HG02981 (cell line): ENCODE results near the gene NAV3.

ENCODE experiments used
- ATAC-seq: cut with Tn5 transposase; IDR thresholded peaks from one replicate; pipeline ENCODE4 v1.9.1; 2021; ENCODE audit warnings: mild to moderate bottlenecking, moderate library complexity; ENCODE audit not compliant: unreplicated experiment

Gene NAV3

DNA sequence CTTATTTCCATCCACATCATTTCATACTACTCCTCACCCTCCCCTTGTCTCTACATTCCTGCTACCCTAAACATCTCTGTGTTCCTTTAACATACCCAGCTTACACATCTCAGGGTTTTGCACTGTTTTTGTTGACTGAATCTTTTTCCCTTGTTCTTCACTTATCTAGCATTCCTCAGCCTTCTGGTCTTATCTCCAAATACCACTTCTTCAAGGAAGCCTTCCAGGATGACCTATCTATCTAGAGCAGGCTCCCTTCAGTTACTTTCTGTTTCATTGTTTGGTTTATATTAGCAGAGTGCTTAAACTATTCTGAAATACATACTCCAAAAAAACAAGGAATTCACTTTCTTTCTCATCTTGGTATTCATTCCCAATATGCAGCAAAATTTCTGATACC is 353.1 kb downstream of the NAV3 start:
- no peak for ATAC-seq

DNA sequence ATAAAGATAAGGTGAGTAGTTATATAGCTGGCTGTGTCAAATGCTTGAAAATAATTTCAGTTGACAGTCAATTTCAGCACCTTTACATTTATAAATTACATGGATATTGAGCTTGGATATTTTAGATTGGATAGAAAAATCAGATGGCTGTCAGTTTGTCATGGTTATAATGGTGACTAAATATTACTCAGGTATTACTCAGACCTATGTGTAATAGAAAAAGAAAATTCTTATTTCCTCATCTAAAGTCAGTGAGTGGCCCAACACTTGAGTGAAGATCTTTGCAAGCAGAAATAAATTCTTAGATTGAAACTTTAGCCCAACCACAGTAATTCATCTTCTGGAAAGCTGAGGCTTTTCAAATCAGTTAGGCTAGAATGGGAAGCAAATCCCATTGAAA is 354.4 kb downstream of the NAV3 start:
- ATAC-seq: no peak

DNA sequence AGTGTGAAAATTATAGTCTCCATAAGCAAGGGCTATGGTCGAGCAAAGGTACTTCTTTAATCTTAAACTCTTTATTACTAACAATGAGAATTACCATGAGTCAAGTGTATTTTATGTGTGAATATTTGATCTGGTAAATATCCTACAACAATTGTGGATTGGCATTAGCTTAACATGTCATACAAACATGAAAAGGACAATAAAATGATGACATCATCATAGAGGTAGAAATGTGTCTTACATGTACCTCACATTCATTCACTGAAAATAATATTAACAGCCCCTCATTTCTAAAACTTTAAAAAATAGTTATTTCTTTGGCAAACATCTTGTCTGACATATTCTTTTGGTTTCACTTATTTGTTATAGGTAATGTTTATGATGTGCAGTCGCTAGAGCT is 355.0 kb downstream of the NAV3 start:
- no peak for ATAC-seq

DNA sequence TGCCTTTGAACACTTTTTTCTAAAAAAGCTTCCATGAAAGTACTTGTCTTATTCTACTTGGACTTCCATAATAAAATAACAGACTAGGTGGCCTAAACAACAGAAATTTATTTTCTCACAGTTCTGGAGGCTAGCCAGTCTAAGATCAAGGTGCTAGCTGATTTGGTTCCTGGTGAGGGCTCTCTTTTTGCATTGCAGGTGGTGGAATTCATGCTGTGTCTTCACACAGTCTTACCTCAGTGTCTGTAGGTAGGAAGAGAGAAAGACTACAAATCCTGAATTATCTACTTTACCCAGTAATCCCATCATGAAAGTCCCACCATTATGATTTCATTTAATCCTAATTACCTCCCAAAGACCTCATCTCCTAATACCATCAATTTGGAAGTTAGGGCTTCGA is 356.0 kb downstream of the NAV3 start:
- ATAC-seq: no peak

DNA sequence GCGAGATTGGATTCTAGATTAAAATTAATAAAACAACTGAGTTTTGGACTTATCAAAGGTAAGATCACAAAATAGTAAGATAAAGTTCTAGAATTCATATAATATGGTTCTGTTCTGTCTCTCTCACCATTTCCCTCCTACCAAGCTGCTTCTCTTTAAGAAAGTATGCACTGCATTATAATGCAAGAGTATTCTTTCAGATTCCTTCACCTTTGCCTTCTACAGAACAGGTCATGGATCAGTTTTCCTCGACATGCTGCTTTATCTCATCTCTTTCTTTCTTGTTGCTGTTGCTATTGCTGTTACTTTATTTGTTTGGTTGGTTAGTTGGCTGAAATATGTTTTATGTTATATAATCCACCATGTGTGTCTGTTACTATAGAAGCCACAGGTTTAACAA is 357.0 kb downstream of the NAV3 start:
- no peak for ATAC-seq

DNA sequence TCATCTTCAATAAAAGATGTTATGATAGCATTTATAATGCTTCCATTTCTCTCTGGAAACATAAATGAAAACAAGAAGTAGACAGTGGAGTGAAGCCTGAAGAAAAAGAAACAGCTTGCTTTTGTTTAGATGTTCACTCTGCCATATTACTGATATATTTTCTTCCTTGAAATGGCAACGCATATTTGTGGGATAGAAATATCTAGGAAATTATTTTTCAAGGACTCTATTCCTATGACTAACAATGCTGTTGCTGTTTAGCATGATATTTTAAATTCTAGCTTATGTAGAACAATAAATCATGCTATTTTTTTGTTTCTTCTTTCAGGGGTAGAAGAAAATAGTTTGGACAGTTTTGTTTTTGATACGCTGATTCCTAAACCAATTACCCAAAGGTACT is 359.0 kb downstream of the NAV3 start:
- ATAC-seq: no peak

DNA sequence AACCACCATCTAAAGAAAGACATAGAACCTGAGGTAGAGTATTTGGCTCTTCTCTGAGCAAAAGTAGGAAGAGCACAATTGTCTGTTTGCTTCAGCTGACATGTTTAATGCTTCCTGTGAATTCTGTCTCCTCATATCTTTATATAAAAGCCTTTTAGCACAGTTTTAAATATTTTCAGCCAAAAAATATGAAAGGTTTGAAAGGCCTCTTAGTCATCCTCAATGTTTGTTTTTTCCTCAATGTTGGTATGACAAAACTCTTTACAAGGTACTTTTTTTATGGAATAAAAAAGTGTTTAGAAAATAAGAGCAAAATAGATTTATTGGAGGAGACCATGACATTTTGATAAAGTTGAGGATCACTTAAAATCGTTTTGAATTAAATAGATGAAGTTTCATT is 360.9 kb downstream of the NAV3 start:
- ATAC-seq: no peak

DNA sequence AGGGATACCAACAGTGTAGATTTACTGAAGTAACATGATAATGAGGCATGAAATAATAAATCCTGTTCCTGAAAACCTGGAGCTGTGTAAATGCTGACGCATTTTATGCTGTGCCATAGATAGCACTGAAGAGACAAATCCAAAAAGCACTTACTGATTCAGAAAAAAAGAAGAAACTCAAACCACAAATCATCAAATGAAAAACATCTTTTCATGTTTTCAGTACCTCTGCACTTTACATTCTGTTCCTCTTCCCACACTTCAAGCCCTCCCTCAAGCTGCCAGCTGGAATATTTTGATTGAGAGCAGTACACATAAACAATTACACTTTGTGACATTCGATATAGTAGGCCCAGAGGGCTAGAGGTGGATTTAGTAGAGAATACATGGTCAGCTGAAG is 362.3 kb downstream of the NAV3 start:
- ATAC-seq: no peak

DNA sequence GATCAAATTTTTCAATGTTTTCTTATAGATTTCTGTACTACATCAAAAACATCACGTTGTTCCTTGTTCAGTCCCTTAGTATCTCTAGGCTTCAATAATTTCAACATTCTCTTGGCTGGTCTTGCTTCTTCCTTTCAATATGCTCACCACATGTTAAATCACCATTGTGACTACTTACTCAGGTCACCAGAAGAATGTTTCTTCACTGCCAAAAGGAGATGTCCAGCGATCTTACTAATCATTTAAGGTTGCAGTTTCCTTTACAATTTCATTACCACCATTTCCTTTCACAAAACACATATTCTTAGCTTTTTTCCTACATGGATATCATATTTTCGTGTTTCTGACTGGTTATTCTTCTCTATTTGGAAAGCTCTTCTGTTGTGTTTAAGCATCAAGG is 363.8 kb downstream of the NAV3 start:
- ATAC-seq: no peak

DNA sequence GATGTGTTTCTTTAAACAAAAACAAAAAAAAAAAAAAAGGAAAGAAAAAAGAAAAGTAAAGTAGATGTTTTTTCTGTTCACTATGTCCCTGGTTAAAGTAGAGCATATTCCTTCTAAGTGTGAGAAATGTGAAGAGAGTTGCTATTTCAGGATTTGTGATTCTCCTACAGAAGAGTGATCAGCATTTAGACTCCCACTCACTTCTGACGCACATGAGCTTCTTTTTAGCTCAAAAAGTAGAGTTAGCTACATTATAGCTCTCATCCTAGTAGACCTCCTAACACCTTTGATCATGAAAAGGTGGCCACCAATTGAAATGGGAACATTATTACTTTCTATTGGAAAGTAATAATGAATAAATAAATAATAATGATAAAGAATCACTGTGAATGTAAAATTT is 368.2 kb downstream of the NAV3 start:
- ATAC-seq: no peak

DNA sequence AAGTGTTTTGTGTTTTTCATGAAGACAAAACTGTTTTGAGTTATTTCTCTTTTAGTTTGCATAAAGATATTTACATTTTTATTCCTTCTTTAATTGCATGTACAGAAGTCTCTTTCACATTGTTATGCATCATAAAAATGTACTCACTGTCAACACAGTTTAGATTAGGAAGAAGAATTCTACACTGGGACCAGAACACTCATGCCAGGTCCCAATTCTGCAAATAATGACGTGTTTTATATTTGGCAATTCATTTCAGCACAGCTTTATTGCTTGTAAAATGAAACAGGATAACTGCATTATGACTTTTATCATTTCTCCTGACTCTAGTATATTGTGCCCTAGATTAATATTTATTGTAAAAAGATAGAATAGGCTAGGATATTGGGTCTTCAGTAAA is 369.2 kb downstream of the NAV3 start:
- no peak for ATAC-seq

DNA sequence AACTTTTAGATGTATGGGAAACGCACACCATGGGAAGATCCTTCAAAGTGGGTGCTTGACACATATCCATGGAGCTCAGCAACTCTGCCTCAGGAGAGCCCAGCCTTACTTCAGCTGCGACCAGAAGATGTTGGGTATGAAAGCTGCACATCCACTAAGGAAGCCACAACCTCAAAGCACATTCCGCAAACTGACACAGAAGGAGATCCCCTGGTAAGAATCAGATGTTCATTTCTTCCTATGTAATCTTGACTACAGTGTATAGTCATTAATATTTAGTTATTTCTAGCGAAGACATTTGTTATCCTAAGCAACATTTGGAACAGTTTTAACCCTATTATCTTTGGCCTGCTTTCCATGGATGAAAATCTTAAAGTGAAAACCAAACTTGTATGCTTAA is 374.2 kb downstream of the NAV3 start:
- no peak for ATAC-seq

DNA sequence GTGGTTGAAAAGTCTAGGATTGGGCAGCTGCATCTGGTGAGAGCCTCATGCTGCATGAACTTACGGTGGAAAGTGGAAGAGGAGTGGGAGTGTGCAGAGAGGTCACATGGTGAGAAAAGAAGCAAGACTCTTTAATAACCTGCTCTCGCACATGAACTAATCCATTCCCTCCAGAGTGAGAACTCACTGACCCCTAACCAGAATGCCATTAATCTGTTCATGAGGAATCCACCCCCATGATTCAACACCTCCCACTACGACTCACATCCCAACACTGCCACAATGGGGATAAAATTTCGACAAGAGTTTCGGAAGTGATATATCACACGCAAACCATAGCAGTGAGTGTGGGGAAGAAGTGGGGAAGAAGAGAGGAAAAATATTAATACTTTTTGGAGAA is 377.4 kb downstream of the NAV3 start:
- ATAC-seq: no peak

DNA sequence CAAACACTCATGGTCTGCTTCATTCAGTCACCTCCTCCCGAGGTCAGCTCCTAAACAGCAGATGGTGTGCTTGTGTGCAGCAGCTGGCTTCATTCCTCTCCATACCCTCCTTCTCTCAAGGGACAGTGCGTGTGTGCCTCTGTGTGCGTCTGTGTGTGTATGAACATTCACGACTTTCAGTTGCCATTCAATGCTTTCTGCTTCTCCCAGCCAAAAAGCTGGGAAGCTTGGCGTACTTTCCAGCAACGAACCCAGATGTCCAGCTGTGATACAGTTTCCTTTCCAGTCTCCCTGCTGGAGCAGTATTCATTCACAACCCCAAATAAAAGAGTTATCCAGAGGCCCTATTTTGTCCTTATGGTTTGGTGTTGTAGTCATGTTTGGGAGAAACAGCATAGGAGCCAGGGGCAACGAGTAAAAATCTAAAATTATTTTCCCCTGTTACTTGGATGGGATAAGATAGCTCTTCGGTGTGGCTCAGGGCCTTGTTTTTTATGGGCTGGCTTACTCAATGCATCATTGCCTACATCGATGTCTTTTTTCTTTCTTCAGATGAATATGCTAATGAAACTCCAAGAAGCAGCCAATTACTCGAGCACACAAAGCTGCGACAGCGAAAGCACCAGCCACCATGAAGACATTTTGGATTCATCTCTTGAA is 379.3 kb downstream of the NAV3 start:
- ATAC-seq: no peak

DNA sequence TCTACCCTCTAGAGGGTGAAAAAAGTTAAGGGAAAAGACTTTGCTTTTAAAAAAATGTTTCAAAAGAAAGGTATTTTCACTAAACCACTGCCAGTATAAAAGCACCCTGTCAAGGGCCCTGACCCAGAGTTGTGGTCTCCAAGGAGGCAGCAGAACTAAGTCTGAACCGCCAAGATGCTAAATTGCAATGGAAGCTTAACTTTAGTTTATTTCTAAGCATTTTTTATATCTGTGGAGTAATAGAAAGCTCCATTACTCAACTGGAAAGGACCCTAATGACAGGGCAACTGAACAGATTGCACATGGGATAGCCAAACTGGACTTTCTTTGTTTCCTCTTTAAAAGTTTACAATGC is 379.8 kb downstream of the NAV3 start:
- no peak for ATAC-seq

DNA sequence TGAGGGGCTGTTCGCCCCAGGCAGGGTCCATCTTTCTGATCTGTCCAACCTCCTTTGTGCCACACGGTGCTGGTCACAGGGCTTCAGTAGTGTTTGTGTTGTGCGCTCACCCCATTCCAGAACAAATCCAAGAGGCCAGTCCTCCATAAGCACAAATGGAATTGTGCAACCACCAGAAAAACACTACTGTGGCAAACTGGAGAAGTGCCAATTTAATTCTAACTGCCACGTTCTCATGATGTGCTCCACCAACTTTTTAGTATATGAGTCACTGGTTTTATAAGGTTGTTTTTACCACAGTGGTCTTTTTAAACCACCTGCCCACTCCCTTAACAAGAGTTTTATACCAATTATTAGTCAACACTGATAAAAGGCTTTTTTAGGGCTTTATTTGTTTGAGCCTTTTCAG is 380.2 kb downstream of the NAV3 start:
- ATAC-seq: no peak

DNA sequence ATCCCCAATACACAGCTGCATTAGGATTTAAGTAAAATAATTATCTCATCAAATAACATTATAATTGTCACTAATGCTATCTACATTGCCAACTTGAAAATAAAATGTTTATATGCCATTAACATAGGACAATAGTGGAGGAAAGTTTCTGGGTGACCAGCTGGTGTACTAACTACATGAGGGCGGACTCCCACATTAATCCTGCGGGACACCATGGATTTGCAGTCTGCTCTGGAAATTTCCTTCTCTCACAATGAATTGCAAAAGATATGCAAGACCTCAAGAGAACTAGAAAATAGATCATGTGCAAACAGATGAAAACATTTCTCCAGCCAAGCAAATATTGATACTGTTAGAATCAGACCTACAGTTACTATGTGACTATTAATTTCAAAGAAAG is 390.1 kb downstream of the NAV3 start:
- ATAC-seq: no peak

DNA sequence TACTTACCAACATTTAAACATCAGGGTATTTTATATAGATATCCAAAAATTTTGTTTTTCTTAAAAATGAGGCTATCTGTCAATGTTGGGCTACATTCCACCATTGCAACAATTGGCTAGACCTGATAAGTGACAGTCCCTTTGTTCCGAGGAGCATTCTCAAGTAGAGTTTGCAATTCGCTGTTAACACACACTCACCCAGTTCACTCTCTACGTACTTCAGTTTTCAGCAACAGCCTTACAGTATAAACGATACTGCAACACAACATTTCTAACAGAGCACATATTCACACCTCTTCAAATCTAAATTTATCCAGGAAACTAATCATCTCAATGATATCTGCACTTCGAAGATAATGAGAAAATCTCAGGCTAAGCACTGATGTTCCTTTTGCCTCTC is 393.5 kb downstream of the NAV3 start:
- no peak for ATAC-seq

DNA sequence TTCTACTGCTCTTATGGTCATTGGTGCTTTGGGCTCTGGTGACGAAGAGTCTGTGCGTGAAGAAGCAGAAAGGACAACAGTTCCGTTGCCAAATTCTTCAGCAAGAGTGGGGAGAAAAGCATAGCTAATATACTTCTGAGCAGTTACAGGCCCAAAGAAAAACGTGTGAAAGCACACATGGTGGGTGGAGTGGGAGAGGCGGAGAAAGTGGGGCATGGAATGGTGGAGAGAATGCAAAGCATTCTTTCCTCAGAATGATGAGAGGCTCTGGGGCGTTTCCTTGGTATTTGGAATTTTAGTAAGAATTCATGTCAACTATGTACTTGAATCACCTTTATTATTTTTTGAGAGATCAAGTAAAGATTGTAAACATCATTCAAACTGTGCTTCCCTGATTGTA is 396.1 kb downstream of the NAV3 start:
- no peak for ATAC-seq

DNA sequence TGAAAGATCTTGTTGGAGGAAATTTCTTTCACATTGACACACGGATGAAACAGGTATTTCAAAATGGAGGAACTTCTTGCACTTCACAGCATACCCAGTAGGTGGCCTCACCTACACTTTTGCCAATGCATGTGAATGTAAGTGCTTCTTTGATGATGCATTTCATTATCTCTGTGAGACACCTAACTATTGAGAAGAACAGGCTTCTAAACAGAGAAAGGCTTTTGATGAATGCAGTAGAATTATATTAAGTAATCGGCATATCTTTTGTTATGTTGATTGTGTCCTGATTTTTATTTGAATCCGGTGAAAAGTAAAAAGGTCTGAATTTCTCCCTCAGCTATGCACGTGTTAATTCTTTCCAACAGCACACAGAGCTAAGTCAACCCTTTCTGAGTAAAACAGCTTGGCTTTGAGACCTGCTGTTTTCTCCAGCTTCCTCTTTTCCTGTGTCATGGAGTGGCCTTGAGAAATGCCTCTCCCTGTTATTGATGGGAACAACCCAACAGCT is 399.0 kb downstream of the NAV3 start:
- ATAC-seq: peak; percentile 92

DNA sequence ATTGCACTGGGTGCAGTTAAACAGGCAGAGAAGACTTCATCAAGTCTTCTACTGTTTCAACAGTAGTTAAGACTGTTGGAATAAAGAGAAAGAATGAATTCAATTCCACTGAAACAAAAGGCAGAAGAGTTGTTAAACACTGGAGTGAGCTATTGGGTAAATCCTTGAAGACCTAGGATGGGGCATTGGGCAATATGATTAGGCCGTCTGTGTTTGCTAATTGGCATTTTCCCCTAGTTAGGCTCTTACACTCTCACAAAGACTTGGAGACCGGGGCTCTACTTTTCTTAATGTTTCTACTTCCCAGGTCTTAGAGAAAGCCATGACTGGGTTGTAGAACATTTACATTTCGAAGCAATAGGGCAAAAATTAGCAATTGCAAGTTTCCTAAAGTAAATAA is 402.1 kb downstream of the NAV3 start:
- ATAC-seq: no peak

DNA sequence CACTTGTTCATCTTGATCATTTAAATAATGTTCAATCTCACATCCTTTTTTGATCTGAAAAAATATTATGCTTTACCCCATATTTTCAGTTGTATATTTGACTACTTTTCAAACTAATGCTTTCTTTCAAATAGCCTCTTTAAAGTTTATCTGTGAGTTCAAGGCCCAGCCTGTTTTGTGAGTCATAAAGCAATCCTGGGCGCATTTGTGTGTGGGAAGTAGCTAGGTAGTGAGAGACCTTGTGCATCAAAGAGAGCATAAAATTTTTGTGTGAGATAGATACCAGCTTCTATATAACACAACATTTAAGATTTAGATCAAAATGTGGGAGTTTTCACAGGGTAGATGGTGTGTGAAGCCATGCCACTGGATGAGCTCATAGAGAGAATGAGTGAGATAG is 405.6 kb downstream of the NAV3 start:
- no peak for ATAC-seq

DNA sequence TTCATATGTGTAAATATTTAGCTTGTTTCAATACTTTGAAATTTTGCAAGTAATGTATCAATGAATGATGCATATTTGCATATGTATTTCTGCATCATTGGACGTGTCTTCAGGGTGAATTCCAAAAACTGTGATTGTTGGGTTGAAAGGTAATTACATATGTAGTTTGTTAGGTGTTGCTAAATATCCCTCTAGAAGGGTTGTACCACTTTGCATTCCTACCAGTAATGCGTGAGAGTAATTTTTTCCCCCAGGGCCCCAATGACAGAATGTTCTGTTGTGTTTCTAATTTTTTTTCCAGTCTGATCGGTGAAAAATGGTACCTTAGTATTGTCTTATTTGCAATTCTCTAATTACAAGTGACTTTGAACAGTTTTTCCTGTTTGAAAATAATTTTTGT is 408.9 kb downstream of the NAV3 start:
- ATAC-seq: no peak

DNA sequence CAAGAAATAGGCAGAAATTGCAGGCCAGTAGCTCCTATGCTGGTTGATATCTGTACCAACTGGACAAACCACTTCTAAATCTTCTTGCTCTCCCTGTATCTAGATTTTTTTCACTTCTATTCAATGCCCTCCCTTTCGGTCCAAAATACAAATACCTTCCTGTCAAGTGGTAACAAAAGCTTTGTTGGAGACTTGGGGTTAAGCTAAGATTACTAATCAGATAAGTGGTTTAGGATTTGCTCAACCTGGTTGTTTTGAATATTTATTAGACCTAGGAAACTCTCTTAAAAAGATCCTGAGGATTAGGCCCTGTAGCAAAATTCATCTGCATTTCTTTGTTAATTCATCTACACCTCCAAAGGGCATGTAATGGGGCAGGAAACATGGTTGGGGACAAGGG is 410.1 kb downstream of the NAV3 start:
- ATAC-seq: no peak
